Activated naive CD4-positive, alpha-beta T cell treated with anti-CD3 and anti-CD28 coated beads, Interleukin-2, amount 50 U/mL, for 24 hours (primary cell): ENCODE measurements around the gene PIGH.
"Not testable (repeated sequence)": the region's sequence is repeated elsewhere in the genome, so short reads cannot be mapped to it uniquely, and the experiment has no call there.

Experiments used
- H3K27ac Mint-ChIP-seq: one replicate; pipeline ENCODE4 v1.8.0; 2021; ENCODE audit warnings: mild to moderate bottlenecking, mixed read lengths
- H3K27me3 Mint-ChIP-seq: one replicate; pipeline ENCODE4 v1.8.0; 2021; ENCODE audit warnings: mixed read lengths
- H3K36me3 Mint-ChIP-seq: one replicate; pipeline ENCODE4 v1.8.0; 2021; ENCODE audit warnings: mixed read lengths
- H3K4me1 Mint-ChIP-seq: one replicate; pipeline ENCODE4 v1.8.0; 2021; ENCODE audit warnings: mixed read lengths
- H3K4me3 Mint-ChIP-seq: one replicate; pipeline ENCODE4 v1.8.0; 2021; ENCODE audit warnings: mild to moderate bottlenecking, mixed read lengths
- H3K9me3 Mint-ChIP-seq: one replicate; pipeline ENCODE4 v1.8.0; 2021; ENCODE audit warnings: mixed read lengths

The PIGH gene

GRCh38 chr14:67622675-67623074 lies 22.6 kb upstream of the PIGH start:
- Mint-ChIP-seq H3K4me3 (no peak overlapping the region), H3K4me1 (peaks cover 46% of the 10 kb centered on the region), H3K9me3 (no peaks in the 10 kb centered on the region), H3K36me3 (no peaks in the 10 kb centered on the region), H3K27me3 (no peaks in the 10 kb centered on the region), H3K27ac (peak overlapping the region; percentile 87)

GRCh38 chr14:67620217-67620785 lies 20.2 kb upstream of the PIGH start:
- Mint-ChIP-seq H3K27me3 (no peaks in the 10 kb centered on the region), H3K27ac (no peak overlapping the region), H3K36me3 (no peaks in the 10 kb centered on the region), H3K9me3 (no peaks in the 10 kb centered on the region), H3K4me1 (peaks cover 46% of the 10 kb centered on the region), H3K4me3 (peak overlapping the region; percentile 89)

- Mint-ChIP-seq H3K27ac (peak within 1 kb of the TSS; percentile 89), H3K27me3 (no peaks in the 10 kb centered on the region), H3K9me3 (no peaks in the 10 kb centered on the region), H3K4me1 (peaks cover 46% of the 10 kb centered on the region), H3K36me3 (no peaks in the 10 kb centered on the region), H3K4me3 (peak within 1 kb of the TSS; percentile 89)
Measured at GRCh38 chr14:67619446-67620216, 19.6 kb upstream of the PIGH start, which contains the start of gene ARG2. Gene ARG2 (plus strand): TSS chr14:67619920. CDS start chr14:67619978, 58 bp downstream.

GRCh38 chr14:67618617-67619063 lies 18.6 kb upstream of the PIGH start:
- Mint-ChIP-seq H3K27ac (peak overlapping the region; percentile 47), H3K4me3 (peak overlapping the region; percentile 89), H3K27me3 (no peaks in the 10 kb centered on the region), H3K36me3 (no peaks in the 10 kb centered on the region), H3K4me1 (peaks cover 40% of the 10 kb centered on the region), H3K9me3 (no peaks in the 10 kb centered on the region)

- H3K27me3 Mint-ChIP-seq = no peaks in the 10 kb centered on the region
Measured at GRCh38 chr14:67610491-67610890, 10.4 kb upstream of the PIGH start.

GRCh38 chr14:67609642-67610310 lies 9.7 kb upstream of the PIGH start:
- Mint-ChIP-seq H3K4me1 (no peaks in the 10 kb centered on the region), H3K4me3 (no peak overlapping the region), H3K9me3 (no peaks in the 10 kb centered on the region), H3K27ac (no peak overlapping the region), H3K36me3 (no peaks in the 10 kb centered on the region), H3K27me3 (no peaks in the 10 kb centered on the region)

More at GRCh38 chr14:67610491-67610890, 10.4 kb upstream of the PIGH start:
- Mint-ChIP-seq H3K4me3 (no peak overlapping the region), H3K27ac (no peak overlapping the region), H3K9me3 (no peaks in the 10 kb centered on the region), H3K36me3 (no peaks in the 10 kb centered on the region), H3K4me1 (no peaks in the 10 kb centered on the region)

GRCh38 chr14:67607646-67608045 lies 7.6 kb upstream of the PIGH start:
- H3K36me3 Mint-ChIP-seq = no peaks in the 10 kb centered on the region
- H3K4me3 Mint-ChIP-seq = no peak overlapping the region
- H3K9me3 Mint-ChIP-seq = no peaks in the 10 kb centered on the region
- no peaks in the 10 kb centered on the region for H3K27me3 Mint-ChIP-seq
- H3K4me1 Mint-ChIP-seq = no peaks in the 10 kb centered on the region
- no peak overlapping the region for H3K27ac Mint-ChIP-seq

GRCh38 chr14:67602995-67603545 lies 3.0 kb upstream of the PIGH start:
- Mint-ChIP-seq H3K9me3 (no peaks in the 10 kb centered on the region), H3K4me3 (no peak overlapping the region), H3K36me3 (no peaks in the 10 kb centered on the region), H3K27me3 (no peaks in the 10 kb centered on the region), H3K4me1 (peaks cover 22% of the 10 kb centered on the region), H3K27ac (no peak overlapping the region)

- Mint-ChIP-seq H3K36me3 (no peaks in the 10 kb centered on the region), H3K27me3 (no peaks in the 10 kb centered on the region), H3K4me3 (peak overlapping the region; percentile 33), H3K27ac (no peak overlapping the region), H3K4me1 (peaks cover 31% of the 10 kb centered on the region), H3K9me3 (no peaks in the 10 kb centered on the region)
Measured at GRCh38 chr14:67602076-67602475, 2.0 kb upstream of the PIGH start.

- Mint-ChIP-seq H3K4me1 (peaks cover 42% of the 10 kb centered on the region), H3K27ac (peak overlapping the region; percentile 98), H3K4me3 (peak overlapping the region; percentile 96)
- not testable (repeated sequence) for H3K27me3 Mint-ChIP-seq, H3K36me3 Mint-ChIP-seq, H3K9me3 Mint-ChIP-seq
Measured at GRCh38 chr14:67600562-67600974, 500 bp upstream of the PIGH start.

- peak overlapping the region; percentile 59 for H3K27ac Mint-ChIP-seq
Measured at GRCh38 chr14:67595392-67595791, 4.7 kb downstream of the PIGH start.

GRCh38 chr14:67593650-67594049 lies 6.4 kb downstream of the PIGH start:
- H3K36me3 Mint-ChIP-seq, H3K9me3 Mint-ChIP-seq, H3K4me3 Mint-ChIP-seq, H3K27me3 Mint-ChIP-seq, H3K27ac Mint-ChIP-seq: not testable (repeated sequence)
- peaks cover 28% of the 10 kb centered on the region for H3K4me1 Mint-ChIP-seq

More at GRCh38 chr14:67595392-67595791, 4.7 kb downstream of the PIGH start:
- Mint-ChIP-seq H3K4me3 (no peak overlapping the region), H3K9me3 (no peaks in the 10 kb centered on the region), H3K36me3 (peaks cover 5% of the 10 kb centered on the region), H3K27me3 (no peaks in the 10 kb centered on the region), H3K4me1 (peaks cover 41% of the 10 kb centered on the region)

GRCh38 chr14:67589204-67589770 lies 10.8 kb downstream of the PIGH start:
- Mint-ChIP-seq H3K4me3 (no peak overlapping the region), H3K36me3 (peaks cover 4% of the 10 kb centered on the region), H3K27me3 (no peaks in the 10 kb centered on the region), H3K27ac (no peak overlapping the region), H3K9me3 (no peaks in the 10 kb centered on the region), H3K4me1 (no peaks in the 10 kb centered on the region)

GRCh38 chr14:67586369-67586768 lies 13.7 kb downstream of the PIGH start:
- H3K27me3 Mint-ChIP-seq = no peaks in the 10 kb centered on the region
- no peak overlapping the region for H3K27ac Mint-ChIP-seq
- H3K4me1 Mint-ChIP-seq = no peaks in the 10 kb centered on the region
- H3K4me3 Mint-ChIP-seq = no peak overlapping the region
- H3K36me3 Mint-ChIP-seq = peaks cover 4% of the 10 kb centered on the region
- no peaks in the 10 kb centered on the region for H3K9me3 Mint-ChIP-seq

- H3K4me1 Mint-ChIP-seq = no peaks in the 10 kb centered on the region
- H3K9me3 Mint-ChIP-seq = no peaks in the 10 kb centered on the region
- no peaks in the 10 kb centered on the region for H3K27me3 Mint-ChIP-seq
- H3K27ac Mint-ChIP-seq = no peak overlapping the region
- H3K36me3 Mint-ChIP-seq = peaks cover 4% of the 10 kb centered on the region
- no peak overlapping the region for H3K4me3 Mint-ChIP-seq
Measured at GRCh38 chr14:67584978-67585377, 15.1 kb downstream of the PIGH start.
